ENCODE data around the gene PGGT1B.

The PGGT1B gene

DNA sequence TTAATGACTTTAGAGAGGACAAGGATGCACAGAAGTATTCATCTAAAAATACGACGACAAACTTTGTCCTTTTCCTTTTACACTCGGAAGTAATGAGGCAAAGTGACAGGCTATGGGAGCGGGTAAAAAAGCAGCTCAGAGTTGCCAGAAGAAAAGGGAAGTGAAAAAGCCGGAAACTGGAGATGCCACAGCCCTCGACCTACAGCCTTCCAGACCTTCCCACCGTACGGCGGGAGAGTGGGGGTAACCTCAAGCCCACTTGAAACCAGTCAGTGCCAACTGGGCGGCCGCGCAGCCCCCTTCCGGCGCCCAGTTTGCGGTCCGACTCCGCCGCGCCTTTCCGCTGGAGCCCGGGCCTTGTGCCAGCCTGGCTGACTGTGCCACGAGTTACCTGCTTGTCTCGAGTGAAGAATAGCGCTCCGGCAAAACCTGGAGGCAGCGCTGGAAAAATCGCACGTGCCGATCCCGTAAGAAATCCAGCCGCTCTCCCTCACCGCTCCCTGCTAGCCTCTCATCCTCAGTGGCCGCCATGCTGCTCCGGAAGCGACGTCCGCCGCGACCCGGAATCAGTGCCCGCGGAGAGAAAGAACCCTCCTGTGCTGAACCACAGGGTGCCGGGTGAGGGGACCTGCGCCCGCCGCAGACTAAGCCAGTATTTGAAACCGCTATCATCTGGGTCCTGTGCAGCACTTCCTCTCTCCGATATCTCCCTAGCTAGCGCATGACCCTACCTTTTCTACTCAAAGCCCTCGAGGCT, at the start of gene PGGT1B:
Gene PGGT1B, minus strand, starts transcription at position 557 of the 757 bp plus-strand sequence. Its CDS starts 26 bp downstream, at position 531.
- Mint-ChIP-seq H3K27me3 (no peaks in the 10 kb centered on the region), H3K9me3 (no peaks in the 10 kb centered on the region), H3K27ac (peak within 1 kb of the TSS; percentile 87), H3K4me1 (ENCODE audit: low read depth) (peaks cover 49% of the 10 kb centered on the region), H3K36me3 (ENCODE audit: low read depth) (peaks cover 28% of the 10 kb centered on the region), H3K4me3 (peak within 1 kb of the TSS; percentile 86)
- DNase-seq = peak; percentile 86

DNA sequence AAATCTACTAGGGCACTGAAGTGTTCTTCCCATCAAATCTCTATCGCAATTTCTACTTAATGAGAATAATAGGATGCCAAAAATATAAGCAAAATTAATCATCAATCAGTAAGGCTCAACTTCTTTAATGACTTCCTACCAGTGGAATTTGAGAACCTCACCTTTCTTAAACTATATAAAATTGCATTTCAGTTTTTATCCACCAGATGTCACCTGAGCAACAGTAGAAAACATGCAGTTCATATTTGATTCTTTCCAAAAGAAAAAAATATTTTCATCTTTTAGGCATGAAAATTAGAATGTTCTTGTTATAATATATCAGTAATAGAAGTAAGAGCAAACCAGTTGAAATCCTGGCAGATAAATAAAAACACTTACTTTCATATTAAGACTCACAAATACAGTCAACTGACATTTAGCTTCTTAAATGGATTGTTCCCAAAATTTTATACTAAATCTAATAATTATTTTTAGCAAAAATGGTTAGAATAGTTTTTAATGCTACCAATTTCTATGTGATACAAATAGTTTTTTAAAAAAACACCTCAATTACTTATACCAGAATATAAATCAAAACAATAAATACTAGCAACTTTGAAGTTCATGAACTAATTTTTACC, 47.2 kb upstream of the PGGT1B start:
- H3K27ac Mint-ChIP-seq = no peak overlapping the region
- peaks cover 41% of the 10 kb centered on the region for H3K27me3 Mint-ChIP-seq

GRCh38 chr5:115308815-115309214, 46.1 kb upstream of the PGGT1B start:
- no peak overlapping the region for H3K27ac Mint-ChIP-seq
- no peaks in the 10 kb centered on the region for H3K36me3 Mint-ChIP-seq (ENCODE audit: low read depth)
- H3K4me3 Mint-ChIP-seq = no peak overlapping the region
- no peaks in the 10 kb centered on the region for H3K4me1 Mint-ChIP-seq (ENCODE audit: low read depth)
- DNase-seq = no peak
- peaks cover 45% of the 10 kb centered on the region for H3K27me3 Mint-ChIP-seq
- no peaks in the 10 kb centered on the region for H3K9me3 Mint-ChIP-seq

More for the DNA sequence above, 47.2 kb upstream of the PGGT1B start:
- DNase-seq = no peak
- Mint-ChIP-seq H3K4me1 (ENCODE audit: low read depth) (no peaks in the 10 kb centered on the region), H3K4me3 (no peak overlapping the region), H3K36me3 (ENCODE audit: low read depth) (no peaks in the 10 kb centered on the region), H3K9me3 (no peaks in the 10 kb centered on the region)

DNA sequence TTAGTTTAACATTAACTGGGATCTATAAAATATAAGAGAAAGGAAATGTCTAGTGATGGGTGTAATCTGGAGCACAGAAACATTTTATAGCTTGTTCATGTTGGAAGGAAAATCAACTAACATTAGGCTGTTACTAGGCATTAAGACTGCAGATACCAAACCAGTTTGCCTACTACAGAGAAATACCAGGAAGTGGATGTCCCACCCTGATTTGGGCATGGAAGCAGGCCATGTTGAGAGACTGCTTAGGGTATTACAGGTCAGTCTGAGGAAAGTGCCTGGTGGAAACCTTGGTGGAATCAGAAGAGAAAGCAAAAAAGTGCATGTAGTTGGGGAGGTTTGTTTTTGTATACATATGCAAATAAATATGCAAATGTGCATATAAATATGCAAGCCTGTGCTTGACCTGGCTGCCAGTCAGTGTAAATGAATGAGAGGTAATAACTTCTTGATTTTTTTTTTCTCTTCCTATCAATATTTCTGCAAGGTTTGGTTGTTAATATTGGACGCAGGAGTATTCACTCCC, 43.4 kb upstream of the PGGT1B start:
- DNase-seq = no peak
- no peak overlapping the region for H3K4me3 Mint-ChIP-seq
- H3K27me3 Mint-ChIP-seq = peaks cover 44% of the 10 kb centered on the region
- H3K36me3 Mint-ChIP-seq (ENCODE audit: low read depth) = no peaks in the 10 kb centered on the region
- no peaks in the 10 kb centered on the region for H3K4me1 Mint-ChIP-seq (ENCODE audit: low read depth)
- H3K27ac Mint-ChIP-seq = no peak overlapping the region
- no peaks in the 10 kb centered on the region for H3K9me3 Mint-ChIP-seq

DNA sequence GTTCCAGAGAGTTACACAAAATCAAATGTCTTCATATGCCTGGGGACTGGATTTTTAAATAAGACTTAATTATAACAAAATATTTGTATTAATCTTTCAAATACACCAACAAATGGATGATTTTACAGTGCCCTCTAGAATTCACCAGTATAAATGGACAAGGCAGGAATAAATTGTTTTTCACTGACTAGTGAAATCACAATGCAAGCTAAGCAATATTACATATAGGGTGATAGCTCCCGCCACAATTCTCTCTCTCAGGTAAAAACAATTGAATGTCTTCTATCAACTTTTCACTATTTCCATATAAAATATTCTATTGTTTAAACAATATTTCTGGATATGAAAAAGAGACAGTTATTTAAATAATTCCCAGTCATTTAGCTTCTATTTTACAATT, 41.8 kb upstream of the PGGT1B start:
- Mint-ChIP-seq H3K27me3 (peaks cover 42% of the 10 kb centered on the region), H3K4me1 (ENCODE audit: low read depth) (no peaks in the 10 kb centered on the region), H3K9me3 (no peaks in the 10 kb centered on the region), H3K4me3 (no peak overlapping the region), H3K36me3 (ENCODE audit: low read depth) (no peaks in the 10 kb centered on the region), H3K27ac (no peak overlapping the region)
- no peak for DNase-seq

DNA sequence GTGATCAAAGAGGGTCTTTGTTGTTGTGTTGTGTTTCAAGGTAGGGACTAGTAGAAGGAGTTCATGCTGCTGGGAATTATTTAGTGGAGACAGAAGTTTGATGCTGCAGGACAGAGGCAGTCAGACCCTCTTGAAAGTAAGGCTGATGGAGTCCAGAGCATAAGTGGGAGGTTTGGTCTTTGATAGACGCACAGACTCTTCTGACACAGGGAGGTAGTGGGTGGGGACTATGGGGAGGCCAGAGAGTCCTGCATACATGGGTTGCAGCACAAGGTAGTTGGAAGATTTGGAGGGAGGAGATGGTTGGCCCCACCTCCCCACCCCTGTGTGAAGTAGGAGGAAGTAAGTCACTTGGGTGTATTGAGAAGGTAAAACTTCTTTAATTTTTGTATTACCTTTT, 36.1 kb upstream of the PGGT1B start:
- DNase-seq = no peak
- H3K36me3 Mint-ChIP-seq (ENCODE audit: low read depth) = no peaks in the 10 kb centered on the region
- H3K27ac Mint-ChIP-seq = no peak overlapping the region
- H3K4me3 Mint-ChIP-seq = no peak overlapping the region
- H3K4me1 Mint-ChIP-seq (ENCODE audit: low read depth) = peaks cover 7% of the 10 kb centered on the region
- H3K27me3 Mint-ChIP-seq = peaks cover 24% of the 10 kb centered on the region
- H3K9me3 Mint-ChIP-seq = no peaks in the 10 kb centered on the region

- Mint-ChIP-seq H3K4me3 (peak overlapping the region; percentile 36), H3K9me3 (peaks cover under 1% of the 10 kb centered on the region), H3K4me1 (ENCODE audit: low read depth) (peaks cover 7% of the 10 kb centered on the region), H3K36me3 (ENCODE audit: low read depth) (no peaks in the 10 kb centered on the region), H3K27ac (no peak overlapping the region), H3K27me3 (peaks cover 14% of the 10 kb centered on the region)
- DNase-seq = no peak
Measured at GRCh38 chr5:115297031-115297430, 34.4 kb upstream of the PGGT1B start.

DNA sequence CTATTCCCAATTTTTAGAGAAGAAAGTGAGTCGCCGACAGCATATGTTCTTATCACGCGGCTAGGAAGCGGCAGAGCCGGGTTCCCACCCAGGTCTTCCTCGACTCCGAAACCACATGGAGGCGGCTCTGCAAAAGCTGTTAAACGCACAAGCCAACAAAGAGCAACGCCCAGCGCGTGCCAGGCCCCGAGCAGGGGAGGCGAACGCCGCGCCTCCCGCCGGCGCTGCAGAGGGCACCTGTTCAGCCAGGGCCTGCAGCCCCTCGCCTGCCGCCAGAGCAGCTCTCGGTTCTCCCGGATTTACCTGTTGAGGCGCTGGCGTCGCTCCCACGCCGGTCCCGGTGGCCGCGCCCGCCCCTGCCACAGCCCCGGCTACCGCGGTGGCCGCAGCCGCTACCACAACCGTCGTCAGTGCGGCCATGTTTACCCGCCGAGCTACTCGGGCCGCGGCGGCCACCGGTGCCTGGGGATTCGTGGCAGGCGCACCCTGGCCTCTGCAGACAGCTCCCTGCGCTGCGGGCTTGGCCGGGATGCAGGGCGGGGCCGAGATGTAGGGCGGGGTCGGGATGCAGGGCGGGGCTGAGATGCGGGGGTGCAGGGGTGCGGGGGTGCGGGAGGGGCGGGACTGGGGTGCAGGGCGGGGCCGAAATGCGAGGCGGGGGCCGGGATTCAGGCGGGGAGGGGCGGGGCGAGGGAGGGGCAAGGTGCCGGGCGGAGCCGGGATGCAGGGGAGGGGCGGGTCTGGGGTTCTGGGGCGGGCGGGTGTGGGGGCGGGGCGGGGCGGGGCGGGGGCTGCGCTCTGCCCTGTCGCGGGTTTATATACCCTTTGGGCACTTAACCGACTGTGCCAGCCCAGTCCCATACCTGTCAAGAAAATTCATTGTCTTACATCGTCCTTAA, 33.7 kb upstream of the PGGT1B start, which contains the start of gene CCDC112:
Gene CCDC112, minus strand, starts transcription at position 531 of the 899 bp plus-strand sequence. Its CDS starts 111 bp downstream, at position 420.
- DNase-seq = peak; percentile 84
- Mint-ChIP-seq H3K4me1 (ENCODE audit: low read depth) (peaks cover 7% of the 10 kb centered on the region), H3K36me3 (ENCODE audit: low read depth) (no peaks in the 10 kb centered on the region), H3K9me3 (peaks cover 8% of the 10 kb centered on the region), H3K27ac (no peak within 1 kb of the TSS), H3K4me3 (peak within 1 kb of the TSS; percentile 80), H3K27me3 (peaks cover 14% of the 10 kb centered on the region)

GRCh38 chr5:115295777-115296123, 33.1 kb upstream of the PGGT1B start:
- DNase-seq = no peak
- H3K4me3 Mint-ChIP-seq = peak overlapping the region; percentile 80
- H3K4me1 Mint-ChIP-seq (ENCODE audit: low read depth) = peaks cover 7% of the 10 kb centered on the region
- no peaks in the 10 kb centered on the region for H3K36me3 Mint-ChIP-seq (ENCODE audit: low read depth)
- H3K27ac Mint-ChIP-seq = no peak overlapping the region
- H3K9me3 Mint-ChIP-seq = peaks cover 8% of the 10 kb centered on the region
- H3K27me3 Mint-ChIP-seq = peaks cover 11% of the 10 kb centered on the region

DNA sequence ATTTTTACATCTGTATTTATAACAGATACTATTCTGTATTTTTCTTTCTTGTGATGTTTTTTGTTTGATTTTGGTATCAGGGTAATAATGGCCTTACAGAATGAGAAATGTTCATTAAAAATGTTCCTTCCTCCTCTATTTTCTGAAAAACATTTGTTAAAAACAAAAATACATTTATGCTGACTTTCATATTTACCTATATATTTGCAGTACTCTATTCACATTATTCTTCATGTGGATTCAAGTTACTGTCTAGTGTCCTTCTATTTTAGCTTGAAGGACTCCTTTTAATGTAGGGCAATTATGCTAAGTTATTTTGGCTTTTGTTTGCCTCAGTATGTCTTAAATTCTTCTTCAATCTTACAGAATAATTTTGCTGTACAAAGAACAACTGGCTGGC, 28.7 kb upstream of the PGGT1B start:
- H3K4me3 Mint-ChIP-seq = no peak overlapping the region
- peaks cover 8% of the 10 kb centered on the region for H3K4me1 Mint-ChIP-seq (ENCODE audit: low read depth)
- H3K9me3 Mint-ChIP-seq = peaks cover 8% of the 10 kb centered on the region
- H3K27ac Mint-ChIP-seq = no peak overlapping the region
- H3K27me3 Mint-ChIP-seq = peaks cover 3% of the 10 kb centered on the region
- no peak for DNase-seq
- H3K36me3 Mint-ChIP-seq (ENCODE audit: low read depth) = no peaks in the 10 kb centered on the region

DNA sequence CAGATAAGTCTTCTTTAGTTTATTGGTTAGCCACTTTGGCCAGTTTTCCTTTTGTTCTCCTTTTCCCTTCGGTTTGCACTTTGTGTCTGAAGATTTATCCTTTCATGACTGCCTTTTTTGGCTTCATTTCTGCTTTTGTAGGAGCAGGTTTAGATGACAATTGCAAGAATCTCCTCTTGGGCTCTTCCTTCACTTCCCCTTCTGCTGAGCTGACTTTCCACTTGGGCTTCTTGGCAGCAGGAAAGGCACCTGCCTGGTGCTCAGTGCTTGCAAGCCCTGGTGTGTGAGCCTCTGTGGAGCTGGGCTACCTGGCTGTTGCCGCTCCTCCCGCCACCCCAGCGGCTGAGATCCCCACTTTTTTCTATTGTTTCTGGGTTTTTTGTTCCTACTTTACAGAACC, 26.4 kb upstream of the PGGT1B start:
- Mint-ChIP-seq H3K27ac (no peak overlapping the region), H3K36me3 (ENCODE audit: low read depth) (no peaks in the 10 kb centered on the region), H3K9me3 (peaks cover 8% of the 10 kb centered on the region), H3K4me3 (no peak overlapping the region), H3K27me3 (no peaks in the 10 kb centered on the region), H3K4me1 (ENCODE audit: low read depth) (peaks cover 8% of the 10 kb centered on the region)
- DNase-seq = no peak

- no peak for DNase-seq
- peaks cover 8% of the 10 kb centered on the region for H3K4me1 Mint-ChIP-seq (ENCODE audit: low read depth)
- no peak overlapping the region for H3K4me3 Mint-ChIP-seq
- no peaks in the 10 kb centered on the region for H3K27me3 Mint-ChIP-seq
- no peak overlapping the region for H3K27ac Mint-ChIP-seq
- H3K9me3 Mint-ChIP-seq = no peaks in the 10 kb centered on the region
- H3K36me3 Mint-ChIP-seq (ENCODE audit: low read depth) = no peaks in the 10 kb centered on the region
Measured at GRCh38 chr5:115284021-115284420, 21.3 kb upstream of the PGGT1B start.

DNA sequence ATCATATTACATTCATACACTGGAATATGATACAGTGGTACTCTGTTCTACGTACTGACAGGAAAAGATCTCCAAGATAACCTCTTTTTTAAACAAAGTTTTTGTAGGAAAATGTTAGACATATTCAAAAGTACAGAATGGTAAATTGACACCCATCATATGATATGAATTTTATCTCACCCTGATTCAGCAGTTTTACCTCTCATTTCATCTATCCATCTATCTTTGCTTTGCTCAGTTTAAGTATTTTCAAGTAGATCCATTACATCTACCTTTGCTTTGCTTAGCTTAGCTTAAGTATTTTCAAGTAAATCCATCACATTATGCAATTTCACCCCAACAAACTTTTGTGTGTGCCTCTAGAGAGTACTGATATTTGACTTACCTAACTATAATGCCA, 19.5 kb upstream of the PGGT1B start:
- Mint-ChIP-seq H3K4me1 (ENCODE audit: low read depth) (peaks cover 6% of the 10 kb centered on the region), H3K9me3 (no peaks in the 10 kb centered on the region), H3K4me3 (no peak overlapping the region), H3K36me3 (ENCODE audit: low read depth) (no peaks in the 10 kb centered on the region), H3K27me3 (no peaks in the 10 kb centered on the region), H3K27ac (no peak overlapping the region)
- no peak for DNase-seq

DNA sequence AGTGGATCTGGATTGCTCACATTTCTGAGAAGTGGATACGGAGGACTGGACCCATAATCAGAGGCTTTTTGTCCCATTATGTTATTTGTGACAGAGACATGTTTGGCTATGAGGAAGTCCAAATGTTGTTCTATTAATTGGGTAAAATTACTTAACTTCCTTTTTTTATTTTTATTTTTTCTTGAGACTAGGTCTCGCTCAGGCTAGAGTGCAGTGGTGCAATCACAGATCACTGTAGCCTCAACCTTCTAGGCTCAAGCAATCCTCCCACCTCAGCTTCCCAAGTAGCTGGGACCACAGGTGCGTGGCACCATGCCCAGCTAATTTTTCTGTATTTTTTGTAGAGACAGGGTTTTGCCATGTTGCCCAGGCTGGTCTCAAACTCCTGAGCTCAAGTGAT, 11.9 kb upstream of the PGGT1B start:
- no peaks in the 10 kb centered on the region for H3K4me1 Mint-ChIP-seq (ENCODE audit: low read depth)
- H3K36me3 Mint-ChIP-seq (ENCODE audit: low read depth) = peaks cover 9% of the 10 kb centered on the region
- no peaks in the 10 kb centered on the region for H3K9me3 Mint-ChIP-seq
- H3K27ac Mint-ChIP-seq = no peak overlapping the region
- no peak overlapping the region for H3K4me3 Mint-ChIP-seq
- no peak for DNase-seq
- no peaks in the 10 kb centered on the region for H3K27me3 Mint-ChIP-seq

Data from activated T-cell treated with anti-CD3 and anti-CD28 coated beads, Interleukin-2, amount 50 U/mL, for 24 hours (primary cell).